Endothelial cell of umbilical vein (primary cell): ENCODE measurements around the gene PRKAB1. TPM values are rescaled to one million over a fixed set of nuclear protein-coding genes. Genes with fewer than 3 reads are reported as not detected.

Experiments used
- BruUV-seq: library from RNA; stranded (reverse); fragments of 400-500 nt; replicated peaks from 2 replicates; lab custom pipeline; 2021; lab: Mats Ljungman, UMichigan
- CTCF ChIA-PET: fragments of 300-600, 350-600 bp; sonication (Branson Sonifier 250); formaldehyde crosslinking; loops from one replicate; lab custom pipeline; 2021; ENCODE audit warnings: antibody characterized with exemption, inconsistent platforms; lab: Charles Lee
- POLR2A ChIA-PET: fragments of 300-600, 350-600 bp; sonication (Branson Sonifier 250); formaldehyde crosslinking; loops from one replicate; lab custom pipeline; 2021; ENCODE audit warnings: antibody characterized with exemption, inconsistent platforms; lab: Charles Lee
- DNase-seq: peaks from one replicate; pipeline ENCODE4 v3.0.0-alpha.2; 2011; ENCODE audit warnings: low read depth, low spot score
- FAIRE-seq: peaks from 2 replicates; lab custom pipeline; 2011; peaks lifted over from hg19 to GRCh38; lab: Jason Lieb, UNC
- H2AFZ ChIP-seq: 2 replicates; pipeline ENCODE4 v1.6.0; 2012; ENCODE audit warnings: low read depth, low read length, control low read depth, inconsistent platforms
- H3K27ac ChIP-seq: 2 replicates; pipeline ENCODE4 v1.5.1; 2011; ENCODE audit warnings: low read depth, mild to moderate bottlenecking, control low read depth, low read length, moderate library complexity; ENCODE audit not compliant: insufficient read depth
- H3K27me3 ChIP-seq, 2 experiments: 2 replicates each; pipeline versions ENCODE4 v1.6.0 to v1.6.1; 2011; ENCODE audit warnings: low read length in 2 of 2, mixed read lengths in 1 of 2; ENCODE audit not compliant: control insufficient read depth in 2 of 2, insufficient read depth in 2 of 2
- H3K36me3 ChIP-seq, 2 experiments: 2 replicates in 1 of 2; 3 replicates in 1 of 2; pipeline ENCODE4 v1.5.1; 2011; ENCODE audit warnings: low read length in 2 of 2, mild to moderate bottlenecking in 1 of 2, moderate library complexity in 1 of 2; ENCODE audit not compliant: control insufficient read depth in 2 of 2, insufficient read depth in 2 of 2; ENCODE audit errors: extremely low read depth in 1 of 2
- H3K4me1 ChIP-seq: 3 replicates; pipeline ENCODE4 v1.5.1; 2011; ENCODE audit warnings: mild to moderate bottlenecking, low read length; ENCODE audit not compliant: control insufficient read depth, insufficient read depth; ENCODE audit errors: extremely low read depth
- H3K4me2 ChIP-seq: 2 replicates; pipeline ENCODE4 v1.6.1; 2011; ENCODE audit warnings: low read length, control low read depth, mixed read lengths; ENCODE audit not compliant: insufficient read depth
- H3K4me3 ChIP-seq, 3 experiments: fragments of 200-600 bp in 1 of 3; sonication (generic), shearing (Covaris generic) in 1 of 3; replicated peaks in 1 of 3; 2 replicates each; pipeline ENCODE4 v1.5.1; 2011 to 2016; ENCODE audit warnings: control low read depth in 3 of 3, low read length in 3 of 3, mild to moderate bottlenecking in 2 of 3, inconsistent platforms in 1 of 3, low read depth in 1 of 3, moderate library complexity in 1 of 3; ENCODE audit not compliant: insufficient read depth in 1 of 3
- H3K79me2 ChIP-seq: 2 replicates; pipeline ENCODE4 v1.6.0; 2012; ENCODE audit warnings: low read length, inconsistent platforms; ENCODE audit not compliant: control insufficient read depth, insufficient read depth
- H3K9ac ChIP-seq: replicated peaks from 2 replicates; pipeline ENCODE3; 2011; ENCODE audit warnings: low read length, control low read depth; ENCODE audit not compliant: insufficient read depth; ENCODE audit errors: extremely low read depth
- H3K9me1 ChIP-seq: replicated peaks from 3 replicates; pipeline ENCODE4 v1.6.0; 2011; ENCODE audit warnings: mild to moderate bottlenecking, low read length; ENCODE audit not compliant: control insufficient read depth, insufficient read depth; ENCODE audit errors: extremely low read depth
- H3K9me3 ChIP-seq: replicated peaks from 2 replicates; pipeline ENCODE4 v1.5.1; 2012; ENCODE audit warnings: low read length, inconsistent platforms; ENCODE audit not compliant: control insufficient read depth, insufficient read depth
- H4K20me1 ChIP-seq: replicated peaks from 2 replicates; pipeline ENCODE3; 2011; ENCODE audit warnings: mild to moderate bottlenecking, low read length; ENCODE audit not compliant: control insufficient read depth, insufficient read depth; ENCODE audit errors: extremely low read depth
- EZH2 ChIP-seq: IDR thresholded peaks from 2 replicates; pipeline ENCODE4 v1.6.1; 2012; ENCODE audit warnings: borderline replicate concordance, low read depth, mild to moderate bottlenecking, moderate library complexity, low read length, inconsistent platforms; ENCODE audit not compliant: severe bottlenecking
- FOS ChIP-seq: IDR thresholded peaks from 2 replicates; pipeline ENCODE4 v1.6.1; 2011; ENCODE audit warnings: mild to moderate bottlenecking, low read length, moderate library complexity, borderline replicate concordance; ENCODE audit not compliant: insufficient read depth
- GATA2 ChIP-seq: IDR thresholded peaks from 2 replicates; pipeline ENCODE4 v1.7.0; 2011; ENCODE audit warnings: low read depth, mild to moderate bottlenecking, moderate library complexity, mixed read lengths, low read length; ENCODE audit not compliant: insufficient read length, insufficient read depth
- MYC ChIP-seq: IDR thresholded peaks from one replicate; pipeline ENCODE4 v1.6.1; 2011; ENCODE audit warnings: mild to moderate bottlenecking, low read depth, low read length
- POLR2A ChIP-seq: IDR thresholded peaks from 2 replicates; pipeline ENCODE4 v1.6.1; 2012; ENCODE audit warnings: low read depth, mild to moderate bottlenecking, control low read depth, low read length
- POLR2AphosphoS5 ChIP-seq: IDR thresholded peaks from 2 replicates; pipeline ENCODE4 v1.6.1; 2012; ENCODE audit warnings: low read depth, mild to moderate bottlenecking, control low read depth, low read length, moderate library complexity; ENCODE audit not compliant: insufficient read depth
- dilution Hi-C: fragments of 300-500 bp; cut with MboI; formaldehyde crosslinking; loops from one replicate; pipeline ENCODE4 v1.15.0; 2019; ENCODE audit warnings: low sequenced_read_pairs; ENCODE audit not compliant: extremely low pct_ligation_motif_present
- intact Hi-C: fragments of 100-400 bp; cut with micrococcal nuclease; formaldehyde crosslinking; loops from one replicate; pipeline ENCODE4 v1.10.0; 2022
- polyA plus RNA-seq, 4 experiments: library from polyadenylated mRNA; depleted of rRNA in 3 of 4; stranded (reverse) in 3 of 4; unstranded in 1 of 4; fragments of >200 nt; gene quantifications; 2 replicates each; pipeline versions ENCODE4 v1.2.1 to v1.2.3, GENCODE V29; 2011 to 2012; ENCODE audit warnings: missing spikeins in 1 of 4
- total RNA-seq: library from RNA; stranded (reverse); gene quantifications from 2 replicates; pipeline ENCODE4 v1.2.3, GENCODE V29; 2021
- TF ChIP-seq, protein P1 (sequence below): IDR thresholded peaks from 2 replicates; pipeline ENCODE4 v1.6.1; 2011; ENCODE audit not compliant: insufficient read depth, insufficient read length
- TF ChIP-seq, protein P2 (sequence below), 2 donors: IDR thresholded peaks; 1 replicate in 1 of 2; 2 replicates in 1 of 2; pipeline ENCODE4 v1.5.1; 2011; ENCODE audit warnings: low read length in 2 of 2, mild to moderate bottlenecking in 2 of 2, moderate library complexity in 2 of 2, control low read depth in 1 of 2, inconsistent platforms in 1 of 2, low read depth in 1 of 2; ENCODE audit not compliant: insufficient read depth in 1 of 2; ENCODE audit errors: extremely low read depth in 1 of 2

The PRKAB1 gene
- total and polyA plus RNA-seq, 2 donors (not counting 3 experiments of a cell fraction or from before 2014, with no cell fraction given): 23.1 to 27.0 TPM

DNA sequence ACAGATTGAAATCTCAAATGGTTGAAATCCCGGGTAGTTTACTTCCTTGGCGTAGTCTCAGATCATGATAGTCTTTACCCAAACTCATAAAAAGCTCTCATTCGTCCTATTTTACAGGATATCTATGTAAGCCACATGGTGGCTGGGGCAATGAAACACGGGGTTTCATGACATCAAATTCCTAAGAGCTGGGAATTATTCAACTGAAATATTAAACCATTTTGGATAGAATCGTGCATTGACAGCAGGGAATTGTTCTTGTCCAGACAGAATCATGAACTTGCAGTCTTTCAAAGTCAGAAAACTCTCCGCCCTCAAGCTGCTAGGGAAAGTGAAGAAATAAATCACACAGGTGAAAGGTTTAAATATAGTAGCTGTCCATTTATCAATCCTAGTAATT is 33.2 kb upstream of the PRKAB1 start:
- FAIRE-seq (no peak), DNase-seq (no peak)
- Histone ChIP-seq H3K27ac (no peak overlapping the region), H3K9me1 (no peaks in the 10 kb centered on the region), H4K20me1 (no peaks in the 10 kb centered on the region), H3K9ac (no peak overlapping the region), H3K4me3 (no peak overlapping the region), H3K4me1 (no peaks in the 10 kb centered on the region), H3K27me3 (no peaks in the 10 kb centered on the region), H3K4me2 (no peak overlapping the region), H3K9me3 (no peaks in the 10 kb centered on the region), H3K79me2 (no peaks in the 10 kb centered on the region), H2AFZ (no peak overlapping the region), H3K36me3 (no peaks in the 10 kb centered on the region)
- dilution Hi-C loops (no loop called here), intact Hi-C loops (no loop called here)
- TF ChIP-seq FOS: no peak
- no peak for TF ChIP-seq EZH2
- no peak for TF ChIP-seq POLR2AphosphoS5
- TF ChIP-seq, protein P1, sequence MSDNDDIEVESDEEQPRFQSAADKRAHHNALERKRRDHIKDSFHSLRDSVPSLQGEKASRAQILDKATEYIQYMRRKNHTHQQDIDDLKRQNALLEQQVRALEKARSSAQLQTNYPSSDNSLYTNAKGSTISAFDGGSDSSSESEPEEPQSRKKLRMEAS: no peak
- TF ChIP-seq MYC: no peak
- TF ChIP-seq GATA2: no peak
- TF ChIP-seq POLR2A: no peak
- ChIA-PET POLR2A (no interaction called here), CTCF (interaction anchor here (1.0 kb wide), 1 partner anchor 8 kb away, joined by 4 read pairs; no protein-coding TSS in a partner anchor)
- BruUV-seq: no TSS peak

DNA sequence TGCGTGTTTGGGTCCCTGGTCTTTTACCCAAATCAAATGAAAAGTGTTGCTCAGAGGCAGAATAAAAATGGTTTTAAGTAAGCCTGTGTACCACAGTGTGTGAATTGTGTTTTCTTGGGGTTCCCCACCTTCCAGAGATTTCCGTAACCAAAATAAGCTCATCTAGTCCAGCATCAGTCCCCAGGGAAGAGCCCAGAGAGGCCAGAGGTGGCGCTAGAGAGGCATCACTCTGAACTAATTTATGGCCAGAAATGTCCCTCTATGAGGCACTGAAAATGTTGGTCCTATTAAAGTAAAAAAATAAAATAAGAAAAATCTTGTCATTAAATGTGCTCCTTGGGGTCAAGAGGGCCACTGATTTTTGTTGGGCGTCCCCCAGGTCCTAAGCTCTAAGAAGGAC is 24.9 kb upstream of the PRKAB1 start:
- intact Hi-C loops (no loop called here), dilution Hi-C loops (no loop called here)
- H3K27me3 ChIP-seq: no peaks in the 10 kb centered on the region
- FAIRE-seq: no peak
- no peaks in the 10 kb centered on the region for H4K20me1 ChIP-seq
- CTCF ChIA-PET: interaction anchor here (0.6 to 1.9 kb wide), 10 partner anchors 8 to 230 kb away, joined by 3 to 11 read pairs (median 4); no protein-coding TSS in a partner anchor
- H3K9ac ChIP-seq: no peak overlapping the region
- no peak overlapping the region for H3K27ac ChIP-seq
- BruUV-seq: no TSS peak
- no peaks in the 10 kb centered on the region for H3K9me1 ChIP-seq
- no peaks in the 10 kb centered on the region for H3K4me1 ChIP-seq
- no peaks in the 10 kb centered on the region for H3K79me2 ChIP-seq
- POLR2A ChIA-PET: no interaction called here
- TF ChIP-seq, protein P1: no peak
- TF ChIP-seq, protein P2, sequence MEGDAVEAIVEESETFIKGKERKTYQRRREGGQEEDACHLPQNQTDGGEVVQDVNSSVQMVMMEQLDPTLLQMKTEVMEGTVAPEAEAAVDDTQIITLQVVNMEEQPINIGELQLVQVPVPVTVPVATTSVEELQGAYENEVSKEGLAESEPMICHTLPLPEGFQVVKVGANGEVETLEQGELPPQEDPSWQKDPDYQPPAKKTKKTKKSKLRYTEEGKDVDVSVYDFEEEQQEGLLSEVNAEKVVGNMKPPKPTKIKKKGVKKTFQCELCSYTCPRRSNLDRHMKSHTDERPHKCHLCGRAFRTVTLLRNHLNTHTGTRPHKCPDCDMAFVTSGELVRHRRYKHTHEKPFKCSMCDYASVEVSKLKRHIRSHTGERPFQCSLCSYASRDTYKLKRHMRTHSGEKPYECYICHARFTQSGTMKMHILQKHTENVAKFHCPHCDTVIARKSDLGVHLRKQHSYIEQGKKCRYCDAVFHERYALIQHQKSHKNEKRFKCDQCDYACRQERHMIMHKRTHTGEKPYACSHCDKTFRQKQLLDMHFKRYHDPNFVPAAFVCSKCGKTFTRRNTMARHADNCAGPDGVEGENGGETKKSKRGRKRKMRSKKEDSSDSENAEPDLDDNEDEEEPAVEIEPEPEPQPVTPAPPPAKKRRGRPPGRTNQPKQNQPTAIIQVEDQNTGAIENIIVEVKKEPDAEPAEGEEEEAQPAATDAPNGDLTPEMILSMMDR (IDR thresholded peaks at IDR 0.05; ENCODE audit: extremely low read depth in 1 of 2, insufficient read depth in 1 of 2, low read depth in 1 of 2, low read length in 2 of 2): peak; percentile 26 to 32
- H3K4me2 ChIP-seq: no peak overlapping the region
- no peak for DNase-seq
- H2AFZ ChIP-seq: no peak overlapping the region
- H3K9me3 ChIP-seq: no peaks in the 10 kb centered on the region
- H3K36me3 ChIP-seq: no peaks in the 10 kb centered on the region
- no peak overlapping the region for H3K4me3 ChIP-seq
